Tibial nerve (tissue), 4 donors: ENCODE measurements around the gene CAMKMT. TPM values are rescaled to one million over a fixed set of nuclear protein-coding genes. Genes with fewer than 3 reads are reported as not detected.

Experiments
- DNase-seq, 2 donors: peaks; one replicate each; pipeline ENCODE4 v3.0.0-alpha.2; 2019; ENCODE audit warnings: low spot score in 2 of 2
- H3K27ac ChIP-seq, 4 donors: fragments of 200-600 bp; sonication (generic) in 3 of 4; one replicate each; pipeline ENCODE4 v1.5.1; 2017 to 2019; ENCODE audit warnings: mild to moderate bottlenecking in 1 of 4
- H3K27me3 ChIP-seq, 2 donors: fragments of 200-600 bp; sonication (generic) in 1 of 2; one replicate each; pipeline versions ENCODE4 v1.5.1 to v1.6.0; 2017 to 2019
- H3K36me3 ChIP-seq, 3 donors: fragments of 200-600 bp; sonication (generic); one replicate each; pipeline ENCODE4 v1.5.1; 2018 to 2019
- H3K4me1 ChIP-seq, 4 donors: fragments of 200-600 bp; sonication (generic) in 3 of 4; one replicate each; pipeline ENCODE4 v1.5.1; 2017 to 2019
- H3K4me3 ChIP-seq, 4 donors: fragments of 200-600 bp; sonication (generic) in 3 of 4; one replicate each; pipeline ENCODE4 v1.5.1; 2017 to 2019; ENCODE audit warnings: mild to moderate bottlenecking in 1 of 4, moderate library complexity in 1 of 4
- H3K9me3 ChIP-seq, 4 donors: fragments of 200-600 bp; sonication (generic) in 3 of 4; one replicate each; pipeline ENCODE4 v1.5.1; 2017 to 2019
- EP300 ChIP-seq, 2 donors: sonication (generic); formaldehyde crosslinking; IDR thresholded peaks; one replicate each; pipeline ENCODE4 v1.6.1; 2017; ENCODE audit warnings: antibody characterized with exemption in 2 of 2, mild to moderate bottlenecking in 1 of 2
- POLR2A ChIP-seq, 2 donors: fragments of 450-650 bp; IDR thresholded peaks; one replicate each; pipeline ENCODE4 v1.6.1; 2017; ENCODE audit warnings: antibody characterized with exemption in 2 of 2, mild to moderate bottlenecking in 2 of 2, moderate library complexity in 2 of 2
- WGBS, 2 donors: methylation state at CpG; one replicate each; pipeline ENCODE4 v1.1.5; 2018; 5-methylcytosine and 5-hydroxymethylcytosine counted together
- total RNA-seq, 4 donors: library from RNA; depleted of rRNA; stranded (reverse); fragments of >200 nt; gene quantifications; one replicate each; pipeline ENCODE4 v1.1.0, GENCODE V29; 2016
- TF ChIP-seq, protein P1 (sequence below), 5 experiments: fragments of 200-600 bp in 3 of 5; fragments of 450-650 bp in 2 of 5; sonication (generic) in 3 of 5; IDR thresholded peaks; one replicate each; pipeline ENCODE4 v1.5.1; 2016 to 2019; ENCODE audit warnings: antibody characterized with exemption in 5 of 5, mild to moderate bottlenecking in 3 of 5, moderate library complexity in 2 of 5

Gene CAMKMT
- total RNA-seq, 4 donors from 2014 or later = 8.4 to 14.1 (median 9.7) TPM

DNA sequence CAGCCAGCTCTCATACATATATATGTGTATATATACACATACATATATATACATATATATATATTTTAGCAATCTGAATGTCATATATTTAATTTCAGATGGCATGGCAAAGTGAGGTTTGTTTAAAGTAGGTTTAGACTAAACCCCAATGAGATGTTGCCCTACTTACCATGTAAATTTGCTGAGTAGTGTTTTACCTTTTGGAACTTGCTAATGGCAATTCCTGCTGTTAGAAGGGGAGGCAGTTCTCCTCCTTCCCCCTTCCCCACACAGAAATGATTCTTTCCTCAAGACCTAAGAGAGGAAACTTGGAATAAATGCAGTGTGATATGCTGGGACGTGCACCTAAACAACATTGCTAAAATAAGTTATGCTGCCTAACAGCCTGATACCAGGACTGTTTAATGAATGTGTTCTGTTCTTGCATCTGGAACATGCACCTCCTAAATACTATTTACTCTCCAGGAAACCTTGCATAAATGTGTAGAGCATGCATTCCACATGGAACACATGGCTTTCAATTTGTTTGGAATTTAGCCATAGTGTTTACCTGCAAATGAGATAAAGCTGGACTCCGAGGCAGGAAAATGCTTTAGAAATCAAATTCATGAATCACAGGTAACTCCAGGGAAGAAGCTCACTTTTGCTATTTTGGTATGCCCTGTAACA lies 326.8 kb downstream of the CAMKMT start:
- no peak overlapping the region for H3K27ac ChIP-seq
- no peaks in the 10 kb centered on the region for H3K36me3 ChIP-seq
- H3K9me3 ChIP-seq = no peaks in the 10 kb centered on the region
- no peaks in the 10 kb centered on the region for H3K27me3 ChIP-seq
- H3K4me1 ChIP-seq = no peaks in the 10 kb centered on the region
- TF ChIP-seq POLR2A (IDR thresholded peaks at IDR 0.05) (no peak), EP300 (IDR thresholded peaks at IDR 0.05) (no peak)
- TF ChIP-seq, protein P1, sequence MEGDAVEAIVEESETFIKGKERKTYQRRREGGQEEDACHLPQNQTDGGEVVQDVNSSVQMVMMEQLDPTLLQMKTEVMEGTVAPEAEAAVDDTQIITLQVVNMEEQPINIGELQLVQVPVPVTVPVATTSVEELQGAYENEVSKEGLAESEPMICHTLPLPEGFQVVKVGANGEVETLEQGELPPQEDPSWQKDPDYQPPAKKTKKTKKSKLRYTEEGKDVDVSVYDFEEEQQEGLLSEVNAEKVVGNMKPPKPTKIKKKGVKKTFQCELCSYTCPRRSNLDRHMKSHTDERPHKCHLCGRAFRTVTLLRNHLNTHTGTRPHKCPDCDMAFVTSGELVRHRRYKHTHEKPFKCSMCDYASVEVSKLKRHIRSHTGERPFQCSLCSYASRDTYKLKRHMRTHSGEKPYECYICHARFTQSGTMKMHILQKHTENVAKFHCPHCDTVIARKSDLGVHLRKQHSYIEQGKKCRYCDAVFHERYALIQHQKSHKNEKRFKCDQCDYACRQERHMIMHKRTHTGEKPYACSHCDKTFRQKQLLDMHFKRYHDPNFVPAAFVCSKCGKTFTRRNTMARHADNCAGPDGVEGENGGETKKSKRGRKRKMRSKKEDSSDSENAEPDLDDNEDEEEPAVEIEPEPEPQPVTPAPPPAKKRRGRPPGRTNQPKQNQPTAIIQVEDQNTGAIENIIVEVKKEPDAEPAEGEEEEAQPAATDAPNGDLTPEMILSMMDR (IDR thresholded peaks at IDR 0.05) = no peak
- WGBS, 2 donors = 71 to 72% methylated on average over 2 of the region's 2 CpGs
- DNase-seq = no peak
- H3K4me3 ChIP-seq = no peak overlapping the region

DNA sequence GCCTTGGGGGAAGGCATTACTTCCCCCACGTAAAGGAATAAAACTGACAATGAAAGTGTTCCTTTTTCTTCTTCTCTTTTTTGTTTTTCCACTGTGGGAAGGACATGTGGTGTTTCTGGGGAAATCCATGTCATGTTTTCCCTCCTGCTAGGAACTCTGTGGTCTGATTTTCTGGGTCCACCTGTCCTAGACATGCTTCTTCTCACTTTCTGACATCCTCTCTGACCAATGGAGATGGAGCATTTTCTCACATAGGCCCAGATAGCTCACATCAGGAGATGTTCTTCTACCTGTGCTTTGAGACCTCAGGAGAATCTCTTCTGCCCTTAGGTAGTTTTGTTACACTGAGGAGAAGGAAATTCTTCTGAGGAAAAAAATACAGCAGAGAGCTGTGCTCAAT lies 327.8 kb downstream of the CAMKMT start:
- 60 to 73% methylated on average over 1 of the region's 1 CpG for WGBS, 2 donors
- no peak overlapping the region for H3K27ac ChIP-seq
- no peaks in the 10 kb centered on the region for H3K9me3 ChIP-seq
- no peak for DNase-seq
- H3K4me1 ChIP-seq = no peaks in the 10 kb centered on the region
- TF ChIP-seq POLR2A (IDR thresholded peaks at IDR 0.05) = no peak
- no peak for TF ChIP-seq EP300 (IDR thresholded peaks at IDR 0.05)
- H3K27me3 ChIP-seq = no peaks in the 10 kb centered on the region
- H3K4me3 ChIP-seq = no peak overlapping the region
- H3K36me3 ChIP-seq = no peaks in the 10 kb centered on the region

DNA sequence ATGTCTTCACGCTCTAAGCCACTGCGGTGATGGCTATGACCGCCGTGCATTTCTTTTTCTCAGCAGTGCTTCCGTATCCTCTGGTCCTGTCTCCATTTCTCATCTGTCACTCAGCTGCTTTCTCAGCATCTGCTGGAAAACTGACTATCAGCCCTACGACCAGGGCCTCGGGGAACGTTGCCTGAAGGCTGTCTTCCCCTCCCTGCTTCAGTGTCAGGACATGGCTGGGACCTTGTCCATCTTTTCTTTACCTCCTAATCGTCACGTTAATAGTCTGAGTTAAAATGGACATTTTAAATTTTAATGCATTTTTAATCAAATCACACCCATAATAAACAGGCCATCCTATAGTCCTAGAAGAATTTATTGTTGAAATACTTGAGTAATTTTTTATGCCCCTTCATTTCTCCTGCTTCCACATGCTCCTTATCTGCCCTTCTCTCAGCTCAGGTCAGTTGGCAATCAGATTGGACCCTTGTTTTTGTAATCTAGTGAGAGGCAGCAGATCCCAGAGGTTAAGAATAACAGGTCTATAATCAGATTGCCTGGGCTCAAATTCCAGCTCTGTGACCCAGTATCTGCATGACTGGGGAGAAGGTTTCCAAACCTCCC lies 329.5 kb downstream of the CAMKMT start:
- WGBS, 2 donors = 90% methylated on average over 10 of the region's 10 CpGs
- no peak overlapping the region for H3K27ac ChIP-seq
- no peaks in the 10 kb centered on the region for H3K36me3 ChIP-seq
- no peaks in the 10 kb centered on the region for H3K27me3 ChIP-seq
- H3K9me3 ChIP-seq = no peaks in the 10 kb centered on the region
- no peak overlapping the region for H3K4me3 ChIP-seq
- no peaks in the 10 kb centered on the region for H3K4me1 ChIP-seq
- DNase-seq = no peak
- TF ChIP-seq EP300 (IDR thresholded peaks at IDR 0.05) = no peak
- TF ChIP-seq, protein P1 (IDR thresholded peaks at IDR 0.05) = no peak
- no peak for TF ChIP-seq POLR2A (IDR thresholded peaks at IDR 0.05)

DNA sequence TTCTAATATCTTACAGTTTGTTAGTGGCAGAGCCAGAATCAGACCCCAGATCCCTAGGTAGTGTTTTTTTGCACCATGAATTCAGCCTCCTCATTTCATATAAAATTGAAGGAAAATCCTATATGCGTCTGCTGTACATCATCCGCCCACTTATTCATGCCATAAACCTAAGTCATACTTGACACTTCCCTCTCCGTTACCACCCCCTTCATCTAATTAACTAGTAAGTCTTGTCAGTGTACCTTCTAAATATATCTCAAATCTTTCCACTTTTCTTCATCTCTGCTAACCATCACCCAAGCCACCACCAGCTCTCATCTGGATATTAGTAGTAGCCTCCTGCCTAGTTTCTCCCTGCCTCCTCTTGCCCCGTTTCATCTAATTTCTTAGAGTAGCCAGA lies 331.1 kb downstream of the CAMKMT start:
- Histone ChIP-seq H3K4me3 (no peak overlapping the region), H3K4me1 (no peaks in the 10 kb centered on the region), H3K27ac (no peak overlapping the region), H3K36me3 (no peaks in the 10 kb centered on the region), H3K27me3 (no peaks in the 10 kb centered on the region), H3K9me3 (no peaks in the 10 kb centered on the region)
- TF ChIP-seq, protein P1 (IDR thresholded peaks at IDR 0.05) = no peak
- TF ChIP-seq POLR2A (IDR thresholded peaks at IDR 0.05) = no peak
- TF ChIP-seq EP300 (IDR thresholded peaks at IDR 0.05) = no peak
- 85 to 90% methylated on average over 4 of the region's 4 CpGs for WGBS, 2 donors
- no peak for DNase-seq

DNA sequence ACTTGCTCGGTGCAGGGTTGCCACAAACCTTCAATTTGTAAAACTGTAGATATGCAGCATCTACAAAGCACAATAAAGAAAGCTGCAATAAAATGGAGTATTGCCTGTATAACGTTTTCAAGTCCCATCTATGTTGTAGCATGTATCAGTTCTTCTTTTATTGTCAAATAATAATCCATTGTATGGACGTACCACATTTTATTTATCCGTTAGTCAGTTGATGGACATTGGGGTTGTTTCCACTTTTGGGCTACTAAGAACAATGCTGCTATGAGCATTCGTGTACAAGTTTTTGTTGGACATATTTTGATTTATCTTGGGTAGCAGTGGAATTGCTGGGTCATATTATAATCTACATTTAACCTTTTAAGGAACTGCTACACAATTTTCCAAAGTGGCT lies 339.1 kb downstream of the CAMKMT start:
- H3K27me3 ChIP-seq = no peaks in the 10 kb centered on the region
- no peak overlapping the region for H3K27ac ChIP-seq
- DNase-seq = no peak
- no peaks in the 10 kb centered on the region for H3K4me1 ChIP-seq
- H3K36me3 ChIP-seq = no peaks in the 10 kb centered on the region
- H3K4me3 ChIP-seq = no peak overlapping the region
- TF ChIP-seq EP300 (IDR thresholded peaks at IDR 0.05) = no peak
- no peak for TF ChIP-seq POLR2A (IDR thresholded peaks at IDR 0.05)
- TF ChIP-seq, protein P1 (IDR thresholded peaks at IDR 0.05) = no peak
- no peaks in the 10 kb centered on the region for H3K9me3 ChIP-seq
- 84 to 85% methylated on average over 5 of the region's 5 CpGs for WGBS, 2 donors
